Ovary (tissue), 9 donors: Measurements from ENCODE around the gene ANHX. TPM values are rescaled to one million over a fixed set of nuclear protein-coding genes. Genes with fewer than 3 reads are reported as not detected.

Experiments used
- DNase-seq, 5 donors: peaks; one replicate each; pipeline ENCODE4 v3.0.0-alpha.2; 2019 to 2020
- H3K27ac ChIP-seq, 2 donors: fragments of 200-600 bp; one replicate each; pipeline versions ENCODE4 v1.5.1 to v1.8.0; 2019 to 2022
- H3K27me3 ChIP-seq: fragments of 200-600 bp; one replicate; pipeline ENCODE4 v1.8.0; 2022
- H3K36me3 ChIP-seq: fragments of 200-600 bp; sonication (generic); one replicate; pipeline ENCODE4 v1.5.1; 2019
- H3K4me1 ChIP-seq: one replicate; pipeline ENCODE4 v1.8.1; 2013; ENCODE audit warnings: mild to moderate bottlenecking, moderate library complexity; ENCODE audit not compliant: insufficient read depth
- H3K4me3 ChIP-seq: fragments of 200-600 bp; sonication (generic); one replicate; pipeline ENCODE4 v1.5.1; 2017
- H3K9me3 ChIP-seq, 2 donors: fragments of 200-600 bp in 1 of 2; sonication (generic) in 1 of 2; one replicate each; pipeline versions ENCODE4 v1.5.1 to v1.8.1; 2013 to 2019; ENCODE audit warnings: mild to moderate bottlenecking in 1 of 2, moderate library complexity in 1 of 2
- CTCF ChIP-seq, 3 donors: fragments of 450-650 bp in 2 of 3; fragments of 200-600 bp in 1 of 3; IDR thresholded peaks; one replicate each; pipeline versions ENCODE4 v1.5.1 to v1.8.0; 2016 to 2022; ENCODE audit warnings: antibody characterized with exemption in 3 of 3, mild to moderate bottlenecking in 1 of 3
- EP300 ChIP-seq: sonication (generic); formaldehyde crosslinking; IDR thresholded peaks from one replicate; pipeline ENCODE4 v1.6.1; 2017; ENCODE audit warnings: antibody characterized with exemption
- POLR2A ChIP-seq: fragments of 450-650 bp; IDR thresholded peaks from one replicate; pipeline ENCODE4 v1.6.1; 2017; ENCODE audit warnings: antibody characterized with exemption, mild to moderate bottlenecking, moderate library complexity
- WGBS, 3 donors: extraction: QIAGEN DNeasy Blood & Tissue Kit in 1 of 3; methylation state at CpG; one replicate each; pipeline versions ENCODE4 v1.1.5 to v1.1.7; 2013 to 2017; 5-methylcytosine and 5-hydroxymethylcytosine counted together
- intact Hi-C, 4 donors: fragments of 100-400 bp; cut with DNase I; formaldehyde crosslinking; loops; one replicate each; pipeline versions ENCODE4 v1.11.0 to v1.15.1; 2022 to 2023
- polyA plus RNA-seq, 2 donors: library from polyadenylated mRNA; stranded (reverse); fragments of 200-250 nt in 1 of 2; fragments of 350-450 nt in 1 of 2; fragmentation: Illumina TruSeq in 1 of 2; extraction: RNeasy Lipid Tissue Mini Kit (QIAGEN cat#74804) in 1 of 2; gene quantifications; one replicate each; pipeline ENCODE4 v1.2.3, GENCODE V29; 2013 to 2014
- total RNA-seq, 7 donors: library from RNA; depleted of rRNA in 2 of 7; stranded (reverse); fragments of >200 nt in 2 of 7; fragmentation: NEBNext Ultra II Directional in 3 of 7; extraction: Animal tissue kit (Norgen Biotek cat#: 25700) in 3 of 7; gene quantifications; one replicate each; pipeline versions ENCODE4 v1.1.0 to v1.2.4, GENCODE V29; 2016 to 2023
- donor health status: DM: no; HTN: no; CAD: no; lungs with moderate emphysema.
- donor health status: DM: no; HTN: no; CAD: no.
- donor health status: Bipolar disorder and iron deficiency.
- donor health status: DM: yes; HTN: yes; CAD: no.
- donor health status: DM: no; HTN: no; CAD: no.
- donor health status: DM: yes; HTN: yes; CAD: no.

Gene ANHX
- total and polyA plus RNA-seq, 9 donors, result not detected

DNA sequence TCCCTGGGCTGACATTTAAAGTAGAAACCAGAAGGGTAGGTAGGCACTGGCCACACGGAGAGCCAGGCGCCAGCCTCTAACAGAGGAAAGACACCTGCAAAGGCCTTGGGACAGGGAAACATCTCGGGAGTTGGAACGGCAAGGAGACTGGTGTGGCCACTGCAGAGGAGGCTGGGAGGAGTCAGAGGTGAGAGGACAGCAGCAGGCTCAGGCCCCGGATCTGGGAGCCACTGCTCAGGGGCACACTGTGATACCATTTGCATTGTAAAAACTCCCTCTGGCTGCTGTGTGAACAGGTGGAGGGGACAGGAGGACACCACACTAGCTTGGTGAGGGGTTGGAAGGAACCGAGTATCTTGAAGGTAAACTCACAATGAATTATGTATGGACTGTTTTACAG is 2.7 kb downstream of the ANHX start:
- no peak overlapping the region for H3K4me3 ChIP-seq
- TF ChIP-seq CTCF (IDR thresholded peaks at IDR 0.05) (no peak), POLR2A (no peak), EP300 (no peak)
- H3K36me3 ChIP-seq, result no peaks in the 10 kb centered on the region
- no peaks in the 10 kb centered on the region for H3K4me1 ChIP-seq
- no peak overlapping the region for H3K27ac ChIP-seq
- DNase-seq, result no peak
- H3K27me3 ChIP-seq, result no peaks in the 10 kb centered on the region
- 73 to 83% (median 78%) methylated on average over 6 of the region's 6 CpGs for WGBS, 3 donors
- intact Hi-C loops, result no loop called here
- no peaks in the 10 kb centered on the region for H3K9me3 ChIP-seq

DNA sequence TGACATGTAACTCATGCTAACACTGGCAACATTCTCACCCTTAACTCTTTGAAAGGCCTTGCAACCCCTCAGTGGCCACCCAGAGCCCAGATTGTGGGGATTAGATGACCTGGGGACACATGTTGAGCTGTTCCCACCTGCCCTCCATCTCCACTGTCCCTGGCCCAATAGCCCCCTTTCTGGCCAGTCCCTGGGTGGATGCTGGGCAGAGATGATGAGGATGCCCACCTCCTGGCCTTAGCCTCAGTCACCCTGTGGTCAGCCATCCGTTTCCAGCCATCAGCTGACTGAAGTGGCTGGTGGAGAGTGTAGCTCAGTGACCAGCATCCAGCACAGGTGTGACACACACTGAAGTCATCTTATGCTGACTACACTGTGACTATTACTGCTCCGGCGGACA is 4.7 kb downstream of the ANHX start:
- Histone ChIP-seq H3K4me3 (no peak overlapping the region), H3K36me3 (no peaks in the 10 kb centered on the region), H3K4me1 (no peaks in the 10 kb centered on the region), H3K9me3 (no peaks in the 10 kb centered on the region), H3K27me3 (no peaks in the 10 kb centered on the region), H3K27ac (no peak overlapping the region)
- no peak for TF ChIP-seq POLR2A
- no peak for TF ChIP-seq EP300
- no peak for TF ChIP-seq CTCF (IDR thresholded peaks at IDR 0.05)
- 69 to 78% (median 74%) methylated on average over 3 of the region's 3 CpGs for WGBS, 3 donors
- DNase-seq, result no peak
- intact Hi-C loops, result no loop called here

DNA sequence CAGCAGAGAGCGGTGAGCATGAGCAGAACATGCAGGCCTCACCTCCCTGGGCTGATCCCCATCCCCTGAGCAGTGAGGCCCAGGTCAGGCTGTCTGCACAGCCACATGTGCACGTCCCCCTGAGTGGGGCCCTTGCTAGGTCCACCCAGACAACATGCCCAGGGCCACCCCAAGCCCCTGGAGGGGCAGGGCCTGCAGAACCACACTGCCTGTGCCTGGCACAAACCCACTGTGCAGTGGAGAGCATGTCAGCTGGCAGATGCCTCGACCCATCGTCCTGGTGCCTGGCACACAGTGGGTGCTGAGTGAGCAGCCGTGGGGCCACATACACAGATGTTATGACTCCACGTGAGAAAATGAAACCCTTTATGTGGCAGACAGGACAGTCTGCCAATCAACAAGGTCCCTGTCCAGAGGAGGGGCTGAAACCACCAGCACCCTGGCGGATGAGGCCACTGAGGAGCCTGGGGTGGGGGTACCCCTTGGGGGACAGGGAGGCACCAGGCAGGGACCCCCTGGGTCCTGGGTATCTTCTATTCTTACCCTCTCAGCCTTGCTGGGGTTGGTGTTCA is 8.3 kb downstream of the ANHX start:
- H3K27me3 ChIP-seq, result no peaks in the 10 kb centered on the region
- no peaks in the 10 kb centered on the region for H3K36me3 ChIP-seq
- intact Hi-C loops, result no loop called here
- no peaks in the 10 kb centered on the region for H3K9me3 ChIP-seq
- no peak for TF ChIP-seq EP300
- no peak for TF ChIP-seq POLR2A
- no peak for TF ChIP-seq CTCF (IDR thresholded peaks at IDR 0.05)
- no peak overlapping the region for H3K27ac ChIP-seq
- no peak for DNase-seq
- WGBS, 3 donors, result 69 to 91% (median 70%) methylated on average over 5 to 7 of the region's 7 CpGs
- no peak overlapping the region for H3K4me3 ChIP-seq
- H3K4me1 ChIP-seq, result no peaks in the 10 kb centered on the region

DNA sequence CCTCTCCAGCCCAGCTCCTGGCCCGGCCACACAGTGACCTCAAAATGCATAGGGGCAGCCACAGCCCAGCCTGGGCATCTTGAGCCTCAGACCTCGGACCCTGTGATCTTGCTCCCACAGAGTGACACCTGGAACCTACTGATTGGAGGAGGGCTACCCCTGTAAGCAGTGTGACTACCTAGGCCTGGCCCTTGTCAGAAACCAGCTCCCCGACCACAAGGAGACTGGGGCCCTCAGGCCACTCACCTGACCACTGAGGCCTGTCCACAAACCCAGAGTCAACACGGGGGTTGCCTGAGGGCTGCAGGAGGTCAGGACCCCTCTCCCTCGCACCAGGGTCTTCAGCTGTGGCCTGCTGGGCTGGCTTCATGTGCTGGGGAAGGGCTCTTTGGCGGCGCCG is 9.0 kb downstream of the ANHX start:
- H3K27me3 ChIP-seq, result no peaks in the 10 kb centered on the region
- H3K9me3 ChIP-seq, result no peaks in the 10 kb centered on the region
- no peaks in the 10 kb centered on the region for H3K4me1 ChIP-seq
- no peak overlapping the region for H3K4me3 ChIP-seq
- DNase-seq, result no peak
- H3K27ac ChIP-seq, result no peak overlapping the region
- TF ChIP-seq EP300, result no peak
- TF ChIP-seq POLR2A, result no peak
- no peak for TF ChIP-seq CTCF (IDR thresholded peaks at IDR 0.05)
- intact Hi-C loops, result no loop called here
- 66 to 86% (median 78%) methylated on average over 8 of the region's 8 CpGs for WGBS, 3 donors
- no peaks in the 10 kb centered on the region for H3K36me3 ChIP-seq
